IPS-18c (cell line): ENCODE data around the gene TPRX1.

Experiments used
- H3K4me3 ChIP-seq: 2 replicates; pipeline ENCODE4 v1.7.0; 2013; ENCODE audit warnings: low read depth, mild to moderate bottlenecking, low read length, moderate library complexity; ENCODE audit not compliant: insufficient read depth
- H3K9me3 ChIP-seq: one replicate; pipeline ENCODE4 v1.6.1; 2013; ENCODE audit warnings: mild to moderate bottlenecking, low read length, moderate library complexity; ENCODE audit not compliant: control insufficient read depth, insufficient read depth

TPRX1 gene

DNA sequence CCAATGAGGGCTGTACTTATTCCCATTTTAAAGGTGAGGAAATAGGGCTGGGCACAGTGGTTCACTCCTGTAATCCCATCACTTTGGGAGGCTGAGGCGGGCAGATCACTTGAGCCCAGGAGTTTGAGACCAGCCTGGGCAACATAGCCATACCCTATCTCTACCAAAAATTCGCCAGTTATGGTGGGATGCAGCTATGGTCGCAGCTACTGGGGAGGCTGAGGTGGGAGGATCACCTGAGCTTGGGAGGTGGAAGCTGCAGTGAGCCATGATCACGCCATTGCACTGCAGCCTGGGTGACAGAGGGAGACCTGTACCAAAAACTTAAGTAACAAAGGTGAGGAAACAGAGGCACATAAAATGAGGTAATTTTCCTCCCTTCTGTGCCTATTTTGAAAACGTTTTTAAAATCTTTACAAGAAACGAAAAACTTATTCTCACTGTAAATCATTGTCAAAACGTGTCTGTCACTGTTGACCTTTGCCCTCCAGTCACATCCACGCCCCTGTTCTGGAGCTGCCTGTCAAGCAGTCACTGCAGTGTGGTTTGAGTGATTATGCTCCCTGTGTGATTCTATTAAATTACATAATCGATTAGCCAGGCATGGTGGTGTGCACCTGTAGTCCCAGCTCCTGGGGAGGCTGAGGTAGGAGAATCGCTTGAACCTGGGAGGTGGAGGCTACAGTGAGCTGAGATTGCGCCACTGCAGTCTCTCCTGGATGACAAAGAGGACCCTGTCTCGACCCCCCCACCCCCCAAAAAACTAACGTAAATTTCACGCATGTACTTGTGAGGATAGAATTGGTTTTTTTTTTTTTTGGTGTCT, 46.5 kb downstream of the TPRX1 start:
- no peaks in the 10 kb centered on the region for H3K9me3 ChIP-seq
- H3K4me3 ChIP-seq = no peak overlapping the region

DNA sequence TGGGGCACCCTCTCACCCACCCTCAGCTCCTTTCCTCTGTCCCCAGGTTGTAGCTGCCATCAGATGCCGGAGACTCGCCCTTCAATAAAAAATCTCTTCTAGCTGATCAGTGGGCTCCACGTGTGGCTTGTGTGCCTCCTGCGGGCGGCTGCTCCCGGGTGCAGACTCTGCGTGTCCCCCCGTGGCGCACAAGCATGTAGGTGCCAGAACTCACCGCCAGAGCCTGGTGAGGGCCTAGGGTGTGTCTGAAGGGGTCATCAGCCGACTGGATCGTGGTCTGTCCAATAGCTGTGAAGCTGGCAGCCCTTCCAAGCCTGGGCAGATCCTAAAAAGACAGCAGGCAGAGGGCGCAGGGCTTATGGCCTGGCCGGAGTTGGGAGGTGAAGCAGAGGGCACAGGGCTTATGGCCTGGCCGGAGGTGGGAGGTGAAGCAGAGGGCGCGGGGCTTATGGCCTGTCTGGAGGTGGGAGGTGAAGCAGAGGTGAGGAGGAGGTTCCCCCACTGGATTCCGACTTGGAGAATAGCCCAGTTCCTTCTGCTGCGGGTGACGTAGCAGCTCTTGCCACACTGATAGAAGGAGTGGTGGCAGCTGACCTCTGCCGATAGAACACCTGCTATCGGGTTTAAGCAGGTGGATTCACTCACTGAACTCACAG, 47.3 kb downstream of the TPRX1 start:
- H3K9me3 ChIP-seq = no peaks in the 10 kb centered on the region
- no peak overlapping the region for H3K4me3 ChIP-seq

DNA sequence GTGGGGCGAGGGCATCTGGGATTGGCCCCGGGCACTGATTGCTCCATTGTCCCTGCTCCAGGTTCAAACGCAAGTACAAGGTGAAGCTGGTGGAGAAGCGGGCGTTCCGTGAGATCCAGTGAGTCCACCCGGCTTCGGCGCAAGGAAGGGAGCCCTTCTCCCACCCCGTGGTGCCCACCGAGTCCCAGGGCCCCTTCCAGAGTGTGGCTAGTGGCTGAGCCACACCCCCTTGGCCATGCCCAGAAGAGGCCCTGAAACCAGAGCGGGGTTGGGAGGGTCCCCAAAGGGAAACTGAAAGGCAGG, 47.8 kb downstream of the TPRX1 start:
- Histone ChIP-seq H3K4me3 (no peak overlapping the region), H3K9me3 (no peaks in the 10 kb centered on the region)

DNA sequence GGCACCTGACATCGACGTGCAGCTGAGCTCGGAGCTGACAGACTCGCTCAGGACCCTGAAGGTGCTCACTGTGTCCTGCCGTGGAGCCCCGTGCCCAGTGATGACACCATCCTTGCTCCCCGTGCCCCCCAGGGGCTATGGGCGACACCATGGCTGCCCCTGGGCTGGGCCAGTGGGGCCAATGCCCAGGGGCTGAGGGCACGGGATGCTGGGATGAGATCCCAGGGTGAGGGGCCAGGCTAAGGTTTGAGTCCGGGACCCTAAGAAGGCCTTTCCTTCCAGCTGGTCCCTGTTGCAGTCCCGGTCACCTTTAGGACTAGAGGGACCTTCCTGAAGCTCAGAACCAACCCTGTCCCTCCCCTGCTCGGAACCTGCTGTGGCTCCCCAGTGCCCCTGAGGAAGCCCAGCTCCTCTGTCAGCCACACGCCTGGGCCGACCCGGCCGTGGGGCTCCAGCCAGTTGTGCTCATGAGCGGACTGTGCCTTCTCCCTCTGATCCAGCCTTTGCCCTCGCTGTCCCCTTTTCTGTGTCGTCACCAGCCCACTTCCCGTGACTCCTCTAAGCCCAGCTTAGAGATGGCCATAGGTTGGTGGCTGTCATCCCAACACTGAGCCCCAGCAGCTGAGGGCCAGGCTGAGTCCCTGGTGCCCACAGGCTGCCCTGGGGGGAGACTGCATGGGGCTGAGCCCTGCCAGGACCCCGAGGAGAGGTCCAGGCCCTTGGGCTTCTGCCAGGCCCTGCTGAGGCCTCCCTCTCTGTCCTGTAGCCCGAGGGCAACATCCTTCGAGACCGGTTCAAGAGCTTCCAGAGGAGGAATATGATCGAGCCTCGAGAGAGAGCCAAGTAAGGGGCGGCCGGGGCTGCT, 48.4 kb downstream of the TPRX1 start:
- H3K4me3 ChIP-seq = no peak overlapping the region
- no peaks in the 10 kb centered on the region for H3K9me3 ChIP-seq

DNA sequence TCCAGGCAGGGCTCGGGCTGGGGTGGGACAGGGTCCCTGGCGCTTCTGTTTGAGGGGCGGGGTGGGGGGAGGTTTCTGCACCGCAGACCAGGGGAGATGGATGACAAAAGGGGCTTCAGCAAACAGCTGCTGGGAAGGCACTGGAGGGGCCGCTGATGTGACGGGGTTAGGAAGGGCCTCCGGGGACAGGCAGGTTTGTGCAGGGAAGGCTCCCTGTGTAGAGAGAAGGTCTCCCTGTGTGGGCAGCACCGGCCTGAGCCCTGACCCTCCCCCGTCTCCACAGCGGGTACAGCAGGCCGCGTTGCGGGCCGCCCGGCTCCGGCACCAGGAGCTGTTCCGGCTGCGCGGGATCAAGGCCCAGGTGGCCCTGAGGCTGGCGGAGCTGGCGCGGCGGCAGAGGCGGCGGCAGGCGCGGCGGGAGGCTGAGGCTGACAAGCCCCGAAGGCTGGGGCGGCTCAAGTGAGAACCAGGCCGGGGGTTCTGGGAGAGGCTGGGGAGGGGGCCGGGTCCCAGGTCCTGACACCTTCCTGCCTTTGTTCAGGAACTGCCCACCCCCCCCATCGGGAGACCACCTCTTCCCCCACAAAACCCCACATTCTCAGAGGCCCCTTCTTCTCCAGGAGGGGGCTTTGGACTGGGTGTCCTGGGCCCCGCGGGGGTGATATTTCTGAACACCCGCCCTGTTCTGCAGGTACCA, 49.1 kb downstream of the TPRX1 start:
- H3K4me3 ChIP-seq = no peak overlapping the region
- H3K9me3 ChIP-seq = no peaks in the 10 kb centered on the region

DNA sequence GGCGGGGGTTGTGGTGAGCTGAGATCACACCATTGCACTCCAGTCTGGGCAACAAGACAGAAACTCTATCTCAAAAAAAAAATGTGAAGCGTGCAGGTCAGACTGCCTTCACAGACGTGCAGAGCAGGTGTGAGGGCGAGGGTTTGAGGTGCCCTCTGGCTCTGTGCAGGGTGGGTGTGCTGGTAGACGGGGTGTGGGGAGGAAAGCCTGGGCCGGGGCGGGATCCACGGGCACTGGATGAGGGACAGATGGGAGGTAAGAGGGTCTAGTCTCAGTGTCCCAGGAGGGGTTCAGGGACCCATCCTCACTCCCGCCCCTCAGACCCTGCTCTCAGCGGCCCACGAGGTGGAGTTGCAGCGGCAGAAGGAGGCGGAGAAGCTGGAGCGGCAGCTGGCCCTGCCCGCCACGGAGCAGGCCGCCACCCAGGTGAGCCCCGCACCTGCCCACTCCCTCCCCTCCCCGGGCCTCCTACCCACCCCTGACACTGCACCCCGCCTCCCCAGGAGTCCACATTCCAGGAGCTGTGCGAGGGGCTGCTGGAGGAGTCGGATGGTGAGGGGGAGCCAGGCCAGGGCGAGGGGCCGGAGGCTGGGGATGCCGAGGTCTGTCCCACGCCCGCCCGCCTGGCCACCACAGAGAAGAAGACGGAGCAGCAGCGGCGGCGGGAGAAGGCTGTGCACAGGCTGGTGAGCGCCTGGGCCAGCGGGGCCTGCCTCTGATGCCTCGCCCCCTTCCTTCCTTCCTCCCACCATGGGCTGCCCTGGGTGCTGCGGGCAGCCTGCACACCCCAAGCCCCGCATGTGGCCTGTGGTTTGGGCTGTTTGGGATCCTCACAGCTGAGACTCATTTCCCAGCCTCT, 49.9 kb downstream of the TPRX1 start:
- H3K9me3 ChIP-seq = no peaks in the 10 kb centered on the region
- H3K4me3 ChIP-seq = no peak overlapping the region

DNA sequence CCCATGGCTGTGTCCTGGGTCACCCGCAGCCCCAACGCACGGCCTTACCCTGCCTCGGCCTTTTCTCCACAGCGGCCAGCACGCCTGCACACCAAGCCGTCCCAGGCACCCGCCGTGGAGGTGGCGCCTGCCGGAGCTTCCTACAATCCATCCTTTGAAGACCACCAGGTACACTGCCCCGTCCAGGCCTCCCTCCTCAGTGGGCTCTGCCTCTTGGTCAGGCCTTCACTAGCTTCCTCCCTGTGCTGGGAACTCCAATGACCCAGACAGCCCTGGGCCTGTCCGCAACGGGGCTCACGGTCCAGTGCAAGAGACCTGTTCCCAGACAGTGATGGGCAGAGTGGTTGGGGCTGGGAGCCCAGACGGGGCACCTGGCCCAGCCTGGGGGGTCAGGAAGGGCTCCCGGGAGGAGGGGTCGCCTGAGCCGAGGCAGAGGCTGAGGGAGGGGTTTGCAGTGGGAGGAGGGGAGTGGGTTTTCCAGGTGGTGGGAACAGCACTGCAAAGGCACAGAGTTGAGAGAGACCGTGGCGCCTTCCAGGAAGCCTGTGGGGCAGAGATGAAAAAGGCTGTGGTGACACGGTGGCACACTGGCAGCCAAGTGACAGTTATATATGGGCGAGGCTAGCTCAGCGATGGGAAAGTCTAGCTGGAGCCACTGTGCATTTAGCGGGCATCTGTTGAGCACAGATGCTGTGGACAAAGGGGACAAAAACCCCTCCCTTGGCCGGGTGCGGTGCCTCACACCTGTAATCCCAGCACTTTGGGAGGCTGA, 51.7 kb downstream of the TPRX1 start:
- Histone ChIP-seq H3K9me3 (no peaks in the 10 kb centered on the region), H3K4me3 (no peak overlapping the region)
